Forelimb muscle (tissue), 1 donor: ENCODE results near the gene GATA3. TPM values are rescaled to one million over a fixed set of nuclear protein-coding genes. Genes with fewer than 3 reads are reported as not detected.

ENCODE experiments used
- polyA plus RNA-seq: library from polyadenylated mRNA; unstranded; fragments of 120-200 nt; gene quantifications from one replicate; pipeline ENCODE4 v1.2.1, GENCODE V29; 2013; ENCODE audit not compliant: insufficient read length

The GATA3 gene
- polyA plus RNA-seq, 1 donor, result 0.33 TPM

Other genes with a start within 250 kb of the GATA3 start
- 5.7 TPM for gene TAF3, start 236.2 kb upstream of the GATA3 start, polyA plus RNA-seq